ENCODE measurements around the gene KAT6B. TPM values are rescaled to one million over a fixed set of nuclear protein-coding genes. Genes with fewer than 3 reads are reported as not detected.

The KAT6B gene
- total and polyA plus RNA-seq, 2 experiments from 2014 or later: 15.8 to 36.2 TPM

GRCh38 chr10:74910241-74910975 lies 84.0 kb downstream of the KAT6B start:
- H3K9me2 ChIP-seq (replicated peaks; ENCODE audit: insufficient read depth): no peaks in the 10 kb centered on the region
- no peaks in the 10 kb centered on the region for H3K36me3 ChIP-seq (replicated peaks; ENCODE audit: insufficient read depth, low read depth)
- no peaks in the 10 kb centered on the region for H3K9me3 ChIP-seq (ENCODE audit: low read depth)
- H3K4me2 ChIP-seq: peak overlapping the region; percentile 19
- H3K4me1 ChIP-seq (ENCODE audit: insufficient read depth): no peaks in the 10 kb centered on the region
- peaks cover 61% of the 10 kb centered on the region for H4K20me1 ChIP-seq (ENCODE audit: insufficient read depth, poor library complexity, severe bottlenecking)
- H3K27me3 ChIP-seq: no peaks in the 10 kb centered on the region
- H3K4me3 ChIP-seq: no peak overlapping the region
- peaks cover 74% of the 10 kb centered on the region for H3K79me2 ChIP-seq
- DNase-seq (ENCODE audit: low spot score): no peak
- H3K27ac ChIP-seq: no peak overlapping the region
- no peak overlapping the region for H2AFZ ChIP-seq
- 79% methylated on average over 4 of the region's 4 CpGs for WGBS (ENCODE audit: low lambda C conversion rate, missing lambda C conversion rate)
- TF ChIP-seq CTCF (IDR thresholded peaks at IDR 0.05; ENCODE audit: poor library complexity) (no peak), EZH2phosphoT487 (IDR thresholded peaks at IDR 0.05; ENCODE audit: low read depth, severe bottlenecking, unreplicated experiment) (no peak), EZH2 (IDR thresholded peaks at IDR 0.05; ENCODE audit: borderline replicate concordance) (no peak)

- no peak for TF ChIP-seq CTCF (IDR thresholded peaks at IDR 0.05; ENCODE audit: poor library complexity)
- TF ChIP-seq EZH2 (IDR thresholded peaks at IDR 0.05; ENCODE audit: borderline replicate concordance): no peak
- TF ChIP-seq EZH2phosphoT487 (IDR thresholded peaks at IDR 0.05; ENCODE audit: low read depth, severe bottlenecking, unreplicated experiment): no peak
- peaks cover 74% of the 10 kb centered on the region for H3K79me2 ChIP-seq
- 85% methylated on average over 2 of the region's 2 CpGs for WGBS (ENCODE audit: low lambda C conversion rate, missing lambda C conversion rate)
- H2AFZ ChIP-seq: no peak overlapping the region
- H3K4me3 ChIP-seq: no peak overlapping the region
- H3K27ac ChIP-seq: no peak overlapping the region
- H3K4me1 ChIP-seq (ENCODE audit: insufficient read depth): no peaks in the 10 kb centered on the region
- H4K20me1 ChIP-seq (ENCODE audit: insufficient read depth, poor library complexity, severe bottlenecking): peaks cover 59% of the 10 kb centered on the region
- H3K4me2 ChIP-seq: peak overlapping the region; percentile 19
- no peak for DNase-seq (ENCODE audit: low spot score)
- H3K9me3 ChIP-seq (ENCODE audit: low read depth): no peaks in the 10 kb centered on the region
- no peaks in the 10 kb centered on the region for H3K27me3 ChIP-seq
- no peaks in the 10 kb centered on the region for H3K36me3 ChIP-seq (replicated peaks; ENCODE audit: insufficient read depth, low read depth)
- H3K9me2 ChIP-seq (replicated peaks; ENCODE audit: insufficient read depth): no peaks in the 10 kb centered on the region
These were observed 84.6 kb downstream of the KAT6B start for GRCh38 chr10:74910976-74911350.

GRCh38 chr10:74912182-74912581 lies 85.8 kb downstream of the KAT6B start:
- H3K36me3 ChIP-seq (replicated peaks; ENCODE audit: insufficient read depth, low read depth): no peaks in the 10 kb centered on the region
- DNase-seq (ENCODE audit: low spot score): no peak
- no peaks in the 10 kb centered on the region for H3K4me1 ChIP-seq (ENCODE audit: insufficient read depth)
- H2AFZ ChIP-seq: no peak overlapping the region
- H3K27ac ChIP-seq: no peak overlapping the region
- peaks cover 60% of the 10 kb centered on the region for H4K20me1 ChIP-seq (ENCODE audit: insufficient read depth, poor library complexity, severe bottlenecking)
- no peaks in the 10 kb centered on the region for H3K9me3 ChIP-seq (ENCODE audit: low read depth)
- H3K4me3 ChIP-seq: no peak overlapping the region
- H3K79me2 ChIP-seq: peaks cover 76% of the 10 kb centered on the region
- H3K9me2 ChIP-seq (replicated peaks; ENCODE audit: insufficient read depth): no peaks in the 10 kb centered on the region
- no peaks in the 10 kb centered on the region for H3K27me3 ChIP-seq
- no peak overlapping the region for H3K4me2 ChIP-seq
- TF ChIP-seq CTCF (IDR thresholded peaks at IDR 0.05; ENCODE audit: poor library complexity) (no peak), EZH2phosphoT487 (IDR thresholded peaks at IDR 0.05; ENCODE audit: low read depth, severe bottlenecking, unreplicated experiment) (no peak), EZH2 (IDR thresholded peaks at IDR 0.05; ENCODE audit: borderline replicate concordance) (no peak)

All from hepatocyte (in vitro differentiated cells).